Pancreas (tissue), 10 donors: ENCODE data around the gene HCCS. TPM values are rescaled to one million over a fixed set of nuclear protein-coding genes. Genes with fewer than 3 reads are reported as not detected.
A peak's percentile ranks its signal among the peaks of the same experiment; 100 is the strongest.

ENCODE experiments used
- ATAC-seq, 4 donors: fragments of 200-7000 bp; cut with Tn5 transposase; one replicate each; pipeline versions ENCODE4 v1.8.0 to v1.9.1; 2020; ENCODE audit warnings: mild to moderate bottlenecking in 4 of 4, moderate library complexity in 4 of 4
- DNase-seq, 6 donors: peaks; one replicate each; pipeline ENCODE4 v3.0.0-alpha.2; 2020
- FAIRE-seq: peaks from 2 replicates; lab custom pipeline; 2012; peaks lifted over from hg19 to GRCh38; lab: Jason Lieb, UNC
- H3K27ac ChIP-seq, 4 donors: fragments of 200-600 bp; sonication (generic); 1 replicate in 3 of 4; 2 replicates in 1 of 4; pipeline versions ENCODE4 v1.5.0 to v1.8.0; 2020
- H3K27me3 ChIP-seq, 4 donors: fragments of 200-600 bp; one replicate each; pipeline ENCODE4 v1.8.0; 2021
- H3K36me3 ChIP-seq, 3 donors: fragments of 200-600 bp; sonication (generic) in 1 of 3; one replicate each; pipeline versions ENCODE4 v1.5.0 to v1.8.0; 2020 to 2021
- H3K4me1 ChIP-seq, 3 donors: fragments of 200-600 bp; one replicate each; pipeline ENCODE4 v1.8.0; 2021
- H3K4me3 ChIP-seq, 4 donors: fragments of 200-600 bp; sonication (generic) in 2 of 4; one replicate each; pipeline versions ENCODE4 v1.5.0 to v1.8.0; 2020 to 2021
- H3K9me3 ChIP-seq, 4 donors: fragments of 200-600 bp; one replicate each; pipeline ENCODE4 v1.8.0; 2021
- CTCF ChIP-seq, 4 donors: fragments of 200-600 bp; sonication (generic) in 3 of 4; IDR thresholded peaks; one replicate each; pipeline versions ENCODE4 v1.5.0 to v1.8.0; 2021; ENCODE audit warnings: antibody characterized with exemption in 4 of 4
- WGBS, 2 donors: extraction: QIAGEN DNeasy Blood & Tissue Kit; methylation state at CpG; one replicate each; pipeline ENCODE4 v1.1.7; 2013; 5-methylcytosine and 5-hydroxymethylcytosine counted together
- intact Hi-C, 3 donors: fragments of 100-400 bp; cut with DNase I; formaldehyde crosslinking; loops; one replicate each; pipeline versions ENCODE4 v1.11.1 to v1.14.2; 2022
- polyA plus RNA-seq, 2 donors: library from polyadenylated mRNA; stranded (reverse); fragments of 200-250 nt; gene quantifications; one replicate each; pipeline ENCODE4 v1.2.3, GENCODE V29; 2013
- total RNA-seq, 6 donors: library from RNA; stranded (reverse); fragmentation: NEBNext Ultra II Directional in 4 of 6; extraction: Animal tissue kit (Norgen Biotek cat#: 25700) in 4 of 6; gene quantifications; one replicate each; pipeline versions ENCODE4 v1.2.1 to v1.2.4, GENCODE V29; 2021 to 2023
- donor health status: healthy with polysubstance abuse.
- donor health status: DM: no; HTN: no; CAD: no; lungs with moderate emphysema.
- donor health status: DM: no; HTN: no; CAD: no.
- donor health status: control.
- donor health status: control.
- donor health status: Bipolar disorder and iron deficiency.
- donor health status: DM: yes; HTN: yes; CAD: no.
- donor health status: DM: no; HTN: no; CAD: no.
- donor health status: DM: no; HTN: no; CAD: no.
- donor health status: DM: yes; HTN: yes; CAD: no.

Gene HCCS
- total and polyA plus RNA-seq, 8 donors: 3.2 to 9.2 (median 6.4) TPM

GRCh38 chrX:11073381-11073780 is 37.8 kb upstream of the HCCS start:
- ATAC-seq (no peak), FAIRE-seq (peak; percentile 79), DNase-seq (no peak)
- Histone ChIP-seq H3K4me3 (no peak overlapping the region), H3K27me3 (peaks cover 0 to 14% (median 0%) of the 10 kb centered on the region in 4 donors), H3K9me3 (no peaks in the 10 kb centered on the region), H3K27ac (no peak overlapping the region), H3K4me1 (no peaks in the 10 kb centered on the region), H3K36me3 (no peaks in the 10 kb centered on the region)
- TF ChIP-seq CTCF (IDR thresholded peaks at IDR 0.05): no peak
- intact Hi-C loops: no loop called here
- WGBS, 2 donors: 73 to 96% methylated on average over 1 of the region's 1 CpG

- no peak overlapping the region for H3K4me3 ChIP-seq
- no peak for TF ChIP-seq CTCF (IDR thresholded peaks at IDR 0.05)
- H3K36me3 ChIP-seq: no peaks in the 10 kb centered on the region
- no peak for FAIRE-seq
- intact Hi-C loops: no loop called here
- no peaks in the 10 kb centered on the region for H3K4me1 ChIP-seq
- H3K27me3 ChIP-seq: no peaks in the 10 kb centered on the region
- DNase-seq: no peak
- 72 to 84% methylated on average over 4 of the region's 4 CpGs for WGBS, 2 donors
- H3K9me3 ChIP-seq: no peaks in the 10 kb centered on the region
- ATAC-seq: no peak
- H3K27ac ChIP-seq: no peak overlapping the region
These were observed 30.3 kb upstream of the HCCS start for GRCh38 chrX:11080741-11081305.

GRCh38 chrX:11081511-11081910 is 29.6 kb upstream of the HCCS start:
- 40 to 50% methylated on average over 2 of the region's 2 CpGs for WGBS, 2 donors
- Histone ChIP-seq H3K9me3 (no peaks in the 10 kb centered on the region), H3K27me3 (no peaks in the 10 kb centered on the region), H3K4me1 (no peaks in the 10 kb centered on the region), H3K27ac (no peak overlapping the region), H3K36me3 (no peaks in the 10 kb centered on the region), H3K4me3 (no peak overlapping the region)
- FAIRE-seq (no peak), DNase-seq (no peak), ATAC-seq (no peak)
- TF ChIP-seq CTCF (IDR thresholded peaks at IDR 0.05): no peak
- intact Hi-C loops: no loop called here

GRCh38 chrX:11085305-11085704 is 25.8 kb upstream of the HCCS start:
- no peaks in the 10 kb centered on the region for H3K4me1 ChIP-seq
- FAIRE-seq: no peak
- H3K4me3 ChIP-seq: no peak overlapping the region
- TF ChIP-seq CTCF (IDR thresholded peaks at IDR 0.05): no peak
- H3K9me3 ChIP-seq: no peaks in the 10 kb centered on the region
- ATAC-seq: no peak
- intact Hi-C loops: no loop called here
- H3K36me3 ChIP-seq: no peaks in the 10 kb centered on the region
- WGBS, 2 donors: 54 to 72% methylated on average over 1 of the region's 1 CpG
- H3K27me3 ChIP-seq: peaks cover 0 to 4% (median 0%) of the 10 kb centered on the region in 4 donors
- DNase-seq: no peak
- no peak overlapping the region for H3K27ac ChIP-seq

GRCh38 chrX:11089802-11090201 is 21.3 kb upstream of the HCCS start:
- Histone ChIP-seq H3K4me1 (no peaks in the 10 kb centered on the region), H3K36me3 (no peaks in the 10 kb centered on the region), H3K4me3 (no peak overlapping the region), H3K9me3 (no peaks in the 10 kb centered on the region), H3K27ac (no peak overlapping the region), H3K27me3 (peaks cover 0 to 4% (median 0%) of the 10 kb centered on the region in 4 donors)
- FAIRE-seq (no peak), DNase-seq (no peak), ATAC-seq (no peak)
- TF ChIP-seq CTCF (IDR thresholded peaks at IDR 0.05): no peak
- intact Hi-C loops: no loop called here
- 75 to 98% methylated on average over 1 of the region's 1 CpG for WGBS, 2 donors
